H1 (cell line): Measurements from ENCODE around the gene NEK2. TPM values are rescaled to one million over a fixed set of nuclear protein-coding genes. Genes with fewer than 3 reads are reported as not detected.

Source experiments
- CTCF ChIA-PET: fragments of 300-600 bp; sonication (Branson Sonifier 250); formaldehyde crosslinking; loops from one replicate; lab custom pipeline; 2021; ENCODE audit not compliant: partially characterized antibody; lab: Charles Lee
- POLR2A ChIA-PET: fragments of 300-600 bp; sonication (Branson Sonifier 250); formaldehyde crosslinking; loops from one replicate; lab custom pipeline; 2021; ENCODE audit warnings: inconsistent platforms; ENCODE audit not compliant: partially characterized antibody; lab: Charles Lee
- DNase-seq, 2 experiments: peaks; one replicate each; pipeline versions ENCODE4 v3.0.0 to v3.0.0-alpha.2; 2010 to 2022; ENCODE audit warnings: low spot score in 2 of 2, low read depth in 1 of 2, mixed read lengths in 1 of 2
- FAIRE-seq: peaks from 2 replicates; lab custom pipeline; 2011; peaks lifted over from hg19 to GRCh38; lab: Jason Lieb, UNC
- H2AFZ ChIP-seq: 2 replicates; pipeline ENCODE4 v1.8.1; 2012; ENCODE audit warnings: low read length, inconsistent platforms
- H2AK5ac ChIP-seq: 2 replicates; pipeline ENCODE4 v1.6.1; 2013; ENCODE audit warnings: low read depth, low read length
- H2BK120ac ChIP-seq: replicated peaks from 2 replicates; pipeline ENCODE3; 2013; ENCODE audit warnings: low read depth, low read length, inconsistent platforms
- H2BK12ac ChIP-seq: 2 replicates; pipeline ENCODE4 v1.6.1; 2013; ENCODE audit warnings: low read depth, low read length
- H2BK15ac ChIP-seq: 2 replicates; pipeline ENCODE4 v1.6.1; 2013; ENCODE audit warnings: low read length
- H2BK20ac ChIP-seq: 2 replicates; pipeline ENCODE4 v1.6.1; 2013; ENCODE audit warnings: low read length
- H2BK5ac ChIP-seq: 2 replicates; pipeline ENCODE4 v1.6.1; 2013; ENCODE audit warnings: low read depth, low read length
- H3K14ac ChIP-seq: 2 replicates; pipeline ENCODE4 v1.6.1; 2013; ENCODE audit warnings: inconsistent platforms; ENCODE audit not compliant: insufficient read length
- H3K18ac ChIP-seq: 2 replicates; pipeline ENCODE4 v1.6.1; 2013; ENCODE audit warnings: low read length; ENCODE audit errors: extremely low read depth
- H3K23ac ChIP-seq: 2 replicates; pipeline ENCODE4 v1.6.1; 2013; ENCODE audit warnings: inconsistent platforms; ENCODE audit not compliant: insufficient read length
- H3K23me2 ChIP-seq: 2 replicates; pipeline ENCODE4 v1.6.1; 2013; ENCODE audit warnings: low read depth, low read length
- H3K27ac ChIP-seq: 2 replicates; pipeline ENCODE4 v1.6.1; 2011; ENCODE audit warnings: low read depth, low read length, inconsistent platforms
- H3K27me3 ChIP-seq, 4 experiments: replicated peaks in 1 of 4; 1 replicate in 1 of 4; 2 replicates in 3 of 4; pipeline versions ENCODE4 v1.6.1 to v1.8.1; 2011 to 2013; ENCODE audit warnings: low read length in 3 of 4, mild to moderate bottlenecking in 3 of 4, inconsistent platforms in 2 of 4, mixed read lengths in 2 of 4, moderate library complexity in 1 of 4; ENCODE audit not compliant: control insufficient read depth in 3 of 4, insufficient read depth in 3 of 4; ENCODE audit errors: extremely low read depth in 1 of 4
- H3K36me3 ChIP-seq, 4 experiments: 2 replicates each; pipeline versions ENCODE4 v1.6.1 to v1.8.1; 2011 to 2013; ENCODE audit warnings: mild to moderate bottlenecking in 4 of 4, low read length in 3 of 4, moderate library complexity in 2 of 4, control low read depth in 1 of 4, inconsistent platforms in 1 of 4; ENCODE audit not compliant: insufficient read depth in 4 of 4, control insufficient read depth in 2 of 4
- H3K4ac ChIP-seq: replicated peaks from 2 replicates; pipeline ENCODE3; 2013; ENCODE audit warnings: low read length, low read depth, mixed read lengths, inconsistent platforms; ENCODE audit not compliant: insufficient read length
- H3K4me1 ChIP-seq, 4 experiments: replicated peaks in 1 of 4; 1 replicate in 1 of 4; 2 replicates in 3 of 4; pipeline versions ENCODE4 v1.6.1 to v1.8.1; 2011 to 2013; ENCODE audit warnings: low read length in 3 of 4, inconsistent platforms in 2 of 4, mixed read lengths in 1 of 4; ENCODE audit not compliant: insufficient read depth in 4 of 4, control insufficient read depth in 3 of 4
- H3K4me2 ChIP-seq, 2 experiments: 2 replicates each; pipeline versions ENCODE4 v1.6.1 to v1.8.1; 2011 to 2013; ENCODE audit warnings: low read depth in 2 of 2, low read length in 2 of 2, control low read depth in 1 of 2, inconsistent platforms in 1 of 2, mild to moderate bottlenecking in 1 of 2; ENCODE audit not compliant: insufficient read depth in 1 of 2
- H3K4me3 ChIP-seq, 4 experiments: fragments of 200-600, 300-600 bp in 1 of 4; sonication (generic), shearing (Covaris generic), sonication (Bioruptor Twin) in 1 of 4; 2 replicates each; pipeline versions ENCODE4 v1.5.1 to v1.8.1; 2011 to 2016; ENCODE audit warnings: low read length in 4 of 4, low read depth in 3 of 4, control low read depth in 2 of 4, inconsistent platforms in 2 of 4, mild to moderate bottlenecking in 2 of 4, mixed read lengths in 1 of 4, moderate library complexity in 1 of 4; ENCODE audit not compliant: insufficient read depth in 2 of 4; ENCODE audit errors: extremely low read depth in 1 of 4
- H3K56ac ChIP-seq: replicated peaks from 2 replicates; pipeline ENCODE3; 2013; ENCODE audit warnings: low read depth, mild to moderate bottlenecking, mixed read lengths, low read length, inconsistent platforms; ENCODE audit not compliant: insufficient read length
- H3K79me1 ChIP-seq: 2 replicates; pipeline ENCODE4 v1.6.1; 2013; ENCODE audit warnings: low read depth, low read length, control low read depth
- H3K79me2 ChIP-seq, 2 experiments: 2 replicates each; pipeline versions ENCODE4 v1.6.1 to v1.8.1; 2012 to 2013; ENCODE audit warnings: low read length in 2 of 2, mild to moderate bottlenecking in 2 of 2, inconsistent platforms in 1 of 2; ENCODE audit not compliant: insufficient read depth in 2 of 2, control insufficient read depth in 1 of 2
- H3K9ac ChIP-seq, 4 experiments: replicated peaks in 1 of 4; 1 replicate in 1 of 4; 2 replicates in 3 of 4; pipeline versions ENCODE4 v1.6.1 to v1.8.1; 2011 to 2013; ENCODE audit warnings: low read depth in 3 of 4, low read length in 3 of 4, control low read depth in 2 of 4, mild to moderate bottlenecking in 2 of 4, moderate library complexity in 2 of 4, inconsistent platforms in 1 of 4; ENCODE audit errors: extremely low read depth in 1 of 4
- H3K9me3 ChIP-seq, 2 experiments: 2 replicates each; pipeline versions ENCODE4 v1.6.1 to v1.8.1; 2012 to 2013; ENCODE audit warnings: mild to moderate bottlenecking in 2 of 2, moderate library complexity in 2 of 2, control low read depth in 1 of 2, inconsistent platforms in 1 of 2, low read depth in 1 of 2, low read length in 1 of 2, mixed read lengths in 1 of 2; ENCODE audit not compliant: insufficient read depth in 2 of 2
- H4K20me1 ChIP-seq, 2 experiments: replicated peaks in 1 of 2; 2 replicates each; pipeline versions ENCODE3 to v1.8.1; 2011 to 2013; ENCODE audit warnings: inconsistent platforms in 2 of 2, low read length in 2 of 2, mild to moderate bottlenecking in 1 of 2; ENCODE audit not compliant: insufficient read depth in 2 of 2, control insufficient read depth in 1 of 2
- H4K5ac ChIP-seq: 2 replicates; pipeline ENCODE4 v1.6.1; 2013; ENCODE audit warnings: low read length, low read depth, mixed read lengths, inconsistent platforms; ENCODE audit not compliant: insufficient read length
- H4K8ac ChIP-seq: 2 replicates; pipeline ENCODE4 v1.8.0; 2013; ENCODE audit warnings: mild to moderate bottlenecking, moderate library complexity, low read length, inconsistent platforms; ENCODE audit not compliant: insufficient read depth; ENCODE audit errors: extremely low read depth
- H4K91ac ChIP-seq: replicated peaks from 2 replicates; pipeline ENCODE3; 2013; ENCODE audit warnings: low read length, mixed read lengths, inconsistent platforms; ENCODE audit not compliant: insufficient read length
- RAD21 ChIP-seq, 2 experiments: IDR thresholded peaks in 1 of 2; conservative IDR thresholded peaks in 1 of 2; 2 replicates each; pipeline ENCODE4 v1.6.1; 2011; ENCODE audit warnings: low read depth in 2 of 2, low read length in 2 of 2, improper control_type of control experiment in 1 of 2, inconsistent platforms in 1 of 2, mild to moderate bottlenecking in 1 of 2, moderate library complexity in 1 of 2
- USF2 ChIP-seq: IDR thresholded peaks from 2 replicates; pipeline ENCODE4 v1.6.1; 2011; ENCODE audit warnings: low read length, improper control_type of control experiment
- WGBS, 2 experiments: shearing (Covaris generic) in 1 of 2; methylation state at CpG; one replicate each; pipeline versions ENCODE4 v1.1.6 to v1.1.7; 2013 to 2015; ENCODE audit warnings: low lambda C conversion rate in 2 of 2, mixed read lengths in 2 of 2, inconsistent platforms in 1 of 2, low coverage in 1 of 2, missing lambda C conversion rate in 1 of 2; ENCODE audit not compliant: insufficient replicate concordance in 2 of 2, insufficient coverage in 1 of 2, insufficient read length in 1 of 2; ENCODE audit errors: extremely low coverage in 1 of 2, missing lambda C conversion rate in 1 of 2; 5-methylcytosine and 5-hydroxymethylcytosine counted together
- polyA plus RNA-seq, 7 experiments: library from polyadenylated mRNA; depleted of rRNA in 3 of 7; stranded (reverse) in 5 of 7; unstranded in 2 of 7; fragments of >200 nt in 5 of 7; fragments of 200-250 nt in 2 of 7; gene quantifications; 1 replicate in 5 of 7; 2 replicates in 1 of 7; 4 replicates in 1 of 7; pipeline versions ENCODE4 v1.2.1 to v1.2.3, GENCODE V29; 2011 to 2013; ENCODE audit warnings: missing spikeins in 2 of 7, mixed read lengths in 2 of 7
- total RNA-seq: library from RNA; stranded (reverse); fragmentation: NEBNext Ultra II Directional; extraction: Animal tissue kit (Norgen Biotek cat#: 25700); gene quantifications from 2 replicates; pipeline ENCODE4 v1.2.1, GENCODE V29; 2021

The NEK2 gene
- total and polyA plus RNA-seq, 2 of the 8 experiments (the other 6 are each of a cell fraction or from before 2014, with no cell fraction given), result 8.4 to 22.9 TPM

GRCh38 chr1:211630236-211631081, 45.0 kb downstream of the NEK2 start:
- Histone ChIP-seq H3K4me2 (peak overlapping the region in 1 of 2 experiments; percentile 10; a peak in 1 of 4 replicates), H3K79me2 (no peaks in the 10 kb centered on the region)
- 62% methylated on average over 16 of the region's 17 CpGs; no CpG with 5 or more reads in 1 of the 2 experiments for WGBS, 2 experiments

More at GRCh38 chr1:211630236-211631081, 45.0 kb downstream of the NEK2 start:
- Histone ChIP-seq H3K4ac (no peak overlapping the region), H2AK5ac (no peak overlapping the region), H3K18ac (no peak overlapping the region), H3K79me1 (no peaks in the 10 kb centered on the region), H4K8ac (no peak overlapping the region), H3K4me1 (0 out of 7 replicates have a peak, but pooled peaks cover 0 to 6% (median 1%) of the 10 kb centered on the region in 4 experiments)
- POLR2A ChIA-PET, result interaction anchor here (0.5 kb wide), 1 partner anchor 110 kb away, joined by 3 read pairs; no protein-coding TSS in a partner anchor
- TF ChIP-seq USF2, result no peak
- TF ChIP-seq RAD21 (IDR thresholded peaks at IDR 0.05 in 1 of 2, conservative IDR thresholded peaks at IDR 0.05 in 1 of 2; ENCODE audit: low read depth in 2 of 2, low read length in 2 of 2), result peak in 1 of 2 experiments; percentile 20; a peak in 1 of 4 replicates
- TF ChIP-seq, all 59 proteins: peak for 1
- Histone ChIP-seq H2BK120ac (no peak overlapping the region), H4K20me1 (no peaks in the 10 kb centered on the region), H2BK5ac (no peak overlapping the region), H3K56ac (no peak overlapping the region), H3K4me3 (no peak overlapping the region), H4K5ac (no peak overlapping the region), H2BK15ac (no peak overlapping the region), H3K14ac (no peak overlapping the region), H2BK20ac (no peak overlapping the region), H3K23ac (no peak overlapping the region), H3K27ac (no peak overlapping the region), H4K91ac (no peak overlapping the region), H3K9ac (no peak overlapping the region), H2BK12ac (no peak overlapping the region), H3K23me2 (no peaks in the 10 kb centered on the region), H2AFZ (peak overlapping the region; percentile 89), H3K9me3 (no peaks in the 10 kb centered on the region), H3K36me3 (no peaks in the 10 kb centered on the region), H3K27me3 (no peaks in the 10 kb centered on the region)
- CTCF ChIA-PET, result interaction anchor here (1.2 to 2.2 kb wide), 6 partner anchors 10 to 107 kb away, joined by 3 to 9 read pairs (median 5); no protein-coding TSS in a partner anchor
- DNase-seq (peak in 1 of 2 experiments; percentile 66), FAIRE-seq (no peak)
